G401.6 (cell line): Measurements from ENCODE around the gene MACO1.
A peak's percentile ranks its signal among the peaks of the same experiment; 100 is the strongest.
"Not testable (repeated sequence)": the region's sequence is repeated elsewhere in the genome, so short reads cannot be mapped to it uniquely, and the experiment has no call there.

ENCODE experiments used
- FAIRE-seq: peaks from 2 replicates; lab custom pipeline; 2012; peaks lifted over from hg19 to GRCh38; lab: Jason Lieb, UNC

MACO1 gene

DNA sequence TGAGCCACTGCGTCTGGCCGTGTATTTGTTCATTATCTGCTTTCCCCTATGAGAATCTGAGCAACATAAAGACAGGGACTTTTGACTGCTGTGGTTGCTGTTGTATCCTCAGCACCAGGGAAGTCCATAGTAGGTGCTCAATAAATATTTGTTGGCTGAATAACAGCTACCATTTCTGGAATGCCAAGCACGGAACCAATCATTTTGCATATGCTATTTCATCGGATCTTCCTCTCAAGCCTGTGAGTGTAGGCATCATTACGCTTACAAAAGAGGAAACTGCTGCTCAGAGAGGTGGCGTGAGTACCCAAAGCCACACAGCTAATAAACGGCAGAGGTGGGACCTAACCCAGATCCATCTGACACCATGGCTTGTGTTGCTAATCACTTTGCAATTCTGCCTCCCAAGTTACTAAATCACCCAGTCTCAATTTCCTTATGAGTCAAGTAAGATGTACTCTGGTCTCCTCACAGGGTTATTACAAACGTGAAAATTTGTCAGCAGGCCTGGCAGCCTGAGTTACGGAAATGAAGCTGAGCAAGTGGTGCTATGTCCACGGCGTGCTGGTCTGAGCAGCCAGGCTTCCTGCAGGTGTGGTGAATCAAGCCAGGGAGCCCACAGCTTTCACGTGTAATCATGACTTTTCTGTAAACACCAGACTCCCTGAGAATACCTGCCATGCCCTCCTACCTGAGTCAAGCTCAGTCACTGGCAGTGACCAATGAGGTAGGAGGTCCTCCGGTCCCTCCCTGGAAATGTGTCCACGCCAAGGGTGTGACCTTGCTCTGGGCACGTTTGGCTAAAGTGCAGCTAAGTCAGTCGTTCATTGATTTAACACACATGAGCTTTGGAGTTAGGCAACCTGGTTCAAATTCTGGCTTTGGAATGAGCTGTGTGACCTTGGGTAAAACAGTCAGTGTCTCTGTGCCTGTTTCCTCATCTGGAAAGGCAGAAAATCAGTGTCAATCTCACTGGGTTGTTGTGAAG lies 5.3 kb upstream of the MACO1 start:
- no peak for FAIRE-seq

DNA sequence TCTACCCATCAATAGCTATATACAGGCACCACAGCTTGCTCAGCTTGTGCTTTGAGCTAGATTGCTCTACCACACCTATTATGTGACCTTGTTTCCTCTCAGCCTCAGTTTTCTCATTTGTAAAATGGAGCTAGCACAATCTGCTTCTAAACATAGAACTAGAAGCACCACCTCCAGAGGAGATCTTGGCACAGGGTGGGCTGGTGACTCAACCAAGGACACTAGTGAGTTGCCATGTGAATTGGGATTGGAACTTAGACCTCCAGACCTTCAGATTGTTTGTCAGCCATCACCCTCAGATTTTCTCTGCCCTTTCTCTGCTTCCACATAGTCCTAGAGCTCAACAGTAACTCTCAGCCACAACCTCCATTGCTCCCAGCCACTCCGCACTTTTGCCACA lies 3.0 kb upstream of the MACO1 start:
- no peak for FAIRE-seq

DNA sequence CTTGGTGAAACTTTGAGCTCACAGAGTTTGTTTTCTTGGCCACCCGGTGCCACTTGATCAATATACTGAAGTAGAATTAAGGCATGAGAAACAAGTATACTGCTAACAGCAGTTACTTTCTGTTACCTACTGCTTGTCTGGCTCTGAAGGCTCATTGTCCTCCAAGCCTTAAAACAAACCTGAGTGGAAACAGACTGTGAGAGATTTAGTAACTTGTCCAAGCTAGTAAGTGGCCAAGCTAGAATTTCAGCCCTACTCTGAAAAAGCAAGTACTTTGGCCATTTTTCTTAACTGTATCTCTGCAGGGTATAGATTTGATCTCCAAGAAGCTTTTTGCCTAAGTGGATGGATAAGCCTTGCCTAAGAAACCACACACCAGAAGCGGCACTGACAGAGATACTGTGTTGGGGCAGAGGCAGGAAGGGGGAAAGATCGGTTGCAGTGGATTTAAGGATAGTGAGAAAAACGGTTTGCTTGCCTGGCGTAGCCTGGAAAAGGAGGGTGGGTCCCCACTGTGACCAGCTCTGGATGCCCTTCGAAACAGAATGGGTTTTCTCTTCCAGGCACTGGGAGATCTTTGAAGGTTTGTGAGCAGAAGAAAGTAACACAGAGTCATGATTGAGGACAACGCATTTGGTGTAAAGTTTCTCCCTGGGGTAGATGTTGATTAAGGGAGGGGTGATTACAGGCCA lies 2.1 kb upstream of the MACO1 start:
- no peak for FAIRE-seq

DNA sequence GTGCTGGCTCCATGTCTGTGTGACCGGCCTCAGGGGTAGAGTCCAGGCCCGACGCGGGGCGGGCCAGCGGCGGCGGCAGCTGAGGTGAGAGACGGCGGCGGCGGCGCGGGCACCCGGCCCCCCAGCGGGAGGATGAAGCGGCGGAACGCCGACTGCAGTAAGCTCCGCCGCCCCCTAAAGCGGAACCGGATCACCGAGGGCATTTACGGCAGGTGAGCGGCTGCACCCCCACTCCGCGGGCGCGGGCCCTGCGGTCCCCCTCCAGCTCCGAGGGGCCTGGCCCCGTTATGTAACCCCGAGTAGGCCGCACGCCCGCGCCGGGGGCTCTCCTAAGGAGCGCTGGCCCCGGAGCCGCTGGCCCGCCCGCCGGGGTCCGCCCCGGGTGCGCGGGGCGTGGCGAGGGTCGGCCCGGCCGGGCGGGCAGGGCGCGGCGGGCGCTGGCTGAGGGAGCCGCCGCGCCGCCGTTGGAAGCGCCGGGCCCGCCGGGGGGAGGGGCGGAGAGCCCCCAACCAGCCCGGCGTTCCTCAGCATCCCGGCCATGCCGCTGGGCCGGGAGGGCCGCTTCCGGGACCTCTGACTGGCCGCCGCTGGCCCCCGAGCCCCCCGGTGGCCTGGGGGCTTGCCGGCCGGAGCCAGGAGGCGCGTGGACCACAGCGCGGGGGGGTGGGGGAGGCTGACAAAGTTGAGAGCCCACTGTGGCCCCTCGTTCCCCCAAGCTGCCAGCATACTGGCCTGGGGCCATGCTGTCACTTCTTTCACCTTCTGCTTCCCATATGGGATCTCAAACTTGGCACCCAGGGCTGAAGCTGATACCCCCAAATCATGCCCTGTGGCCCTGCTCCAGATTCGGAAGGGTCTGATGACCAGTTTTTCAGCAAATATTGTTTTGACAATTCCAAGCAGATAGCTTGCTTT lies 527 bp downstream of the MACO1 start:
- FAIRE-seq, result no peak

DNA sequence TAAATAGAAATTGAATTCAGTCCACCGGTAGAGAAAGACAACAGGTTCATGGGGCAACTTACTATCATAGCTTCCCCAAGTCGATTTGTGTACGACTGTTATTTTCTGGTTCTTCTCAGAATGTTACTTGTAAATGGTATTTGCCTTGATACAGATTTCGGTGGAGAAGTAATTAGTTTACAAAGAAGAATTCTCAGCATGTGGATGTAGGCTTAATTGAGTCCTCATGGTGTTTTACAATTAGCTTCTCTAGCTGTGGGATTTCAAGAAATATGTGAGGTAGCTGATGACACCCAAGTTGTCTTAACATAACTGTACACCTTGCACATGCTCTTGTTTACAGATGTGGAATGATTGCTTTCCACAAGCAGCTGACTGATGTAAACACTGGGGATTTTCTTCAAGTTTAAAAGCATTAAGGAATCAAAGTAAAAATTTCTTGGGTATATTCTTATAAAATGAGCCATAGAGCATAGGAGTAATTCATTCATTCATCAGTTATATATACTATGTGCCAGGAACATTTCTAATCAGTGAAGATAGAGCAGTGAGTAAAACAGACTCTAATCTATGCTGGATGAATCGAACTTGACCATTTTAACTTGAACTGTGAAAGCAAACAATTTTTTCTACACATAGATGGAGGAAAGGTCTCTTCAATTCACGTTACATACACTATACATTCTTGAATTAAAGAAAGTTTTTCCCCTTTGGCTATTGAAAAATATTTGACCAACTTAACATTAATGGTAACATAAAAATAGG lies 1.4 kb downstream of the MACO1 start:
- FAIRE-seq, result no peak

DNA sequence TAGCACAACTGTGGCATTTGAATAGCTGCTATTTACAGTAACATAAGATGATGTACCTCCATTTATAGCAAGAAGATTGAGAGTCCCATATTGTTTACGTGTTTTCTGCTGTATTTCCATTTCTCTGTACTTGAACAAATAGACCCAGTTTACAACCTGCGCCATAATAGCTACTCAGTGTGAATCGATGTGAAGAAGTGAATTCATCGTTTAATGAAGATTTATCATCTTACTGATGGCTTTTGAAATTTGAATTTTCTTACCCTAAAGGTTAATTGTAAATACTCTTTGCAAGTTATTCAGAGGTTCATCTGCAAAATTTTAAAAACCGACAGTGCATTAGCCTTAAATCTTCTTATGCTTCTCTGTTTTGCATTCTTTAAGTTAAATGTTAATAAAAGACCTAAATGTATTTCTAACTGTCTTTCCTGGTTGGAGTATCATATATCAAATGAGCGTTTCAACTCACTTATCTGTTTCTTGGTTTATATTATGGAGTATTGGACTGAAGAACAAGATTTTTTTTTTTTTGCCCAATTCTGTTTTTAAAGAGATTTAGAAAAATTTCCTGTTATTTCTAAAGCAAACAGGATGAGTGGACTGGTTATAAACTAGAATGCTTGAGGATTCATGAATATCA lies 2.2 kb downstream of the MACO1 start:
- FAIRE-seq, result no peak

DNA sequence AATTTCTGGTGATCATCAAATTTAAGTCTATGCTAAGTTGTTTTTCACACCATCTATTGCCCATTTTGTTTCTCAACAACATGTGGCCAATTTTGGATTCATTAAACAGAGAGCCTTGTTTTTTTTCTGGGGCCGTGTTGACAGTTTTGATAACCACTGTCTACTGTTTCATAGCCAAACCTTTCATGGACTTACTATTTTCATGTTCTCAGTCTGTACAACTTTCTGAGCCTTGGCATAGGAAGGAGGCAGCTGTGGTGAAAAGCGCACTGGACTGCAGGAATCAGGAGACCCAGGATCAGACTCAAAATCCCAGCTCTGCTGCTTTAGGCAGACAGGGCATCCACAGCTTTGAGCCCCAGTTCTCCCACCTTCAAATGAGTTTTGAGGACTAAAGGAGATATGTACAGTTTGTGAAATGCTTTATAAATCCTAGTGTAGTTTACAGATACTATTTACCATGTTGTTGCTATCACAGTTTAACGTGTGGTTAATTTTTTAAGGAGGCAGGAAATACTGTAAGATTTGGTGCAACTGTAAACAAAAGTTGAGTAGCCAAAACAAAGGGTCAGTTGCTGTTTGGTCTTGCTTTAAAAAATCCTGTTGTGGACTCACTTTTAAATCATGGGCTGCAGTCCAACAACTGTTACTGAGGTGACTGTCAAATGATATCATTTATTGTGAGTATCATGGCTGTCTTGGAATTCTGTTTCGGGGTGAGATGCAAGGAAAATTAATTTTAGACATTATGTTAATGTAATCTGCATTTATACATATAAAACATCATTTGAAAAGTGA lies 2.9 kb downstream of the MACO1 start:
- no peak for FAIRE-seq

DNA sequence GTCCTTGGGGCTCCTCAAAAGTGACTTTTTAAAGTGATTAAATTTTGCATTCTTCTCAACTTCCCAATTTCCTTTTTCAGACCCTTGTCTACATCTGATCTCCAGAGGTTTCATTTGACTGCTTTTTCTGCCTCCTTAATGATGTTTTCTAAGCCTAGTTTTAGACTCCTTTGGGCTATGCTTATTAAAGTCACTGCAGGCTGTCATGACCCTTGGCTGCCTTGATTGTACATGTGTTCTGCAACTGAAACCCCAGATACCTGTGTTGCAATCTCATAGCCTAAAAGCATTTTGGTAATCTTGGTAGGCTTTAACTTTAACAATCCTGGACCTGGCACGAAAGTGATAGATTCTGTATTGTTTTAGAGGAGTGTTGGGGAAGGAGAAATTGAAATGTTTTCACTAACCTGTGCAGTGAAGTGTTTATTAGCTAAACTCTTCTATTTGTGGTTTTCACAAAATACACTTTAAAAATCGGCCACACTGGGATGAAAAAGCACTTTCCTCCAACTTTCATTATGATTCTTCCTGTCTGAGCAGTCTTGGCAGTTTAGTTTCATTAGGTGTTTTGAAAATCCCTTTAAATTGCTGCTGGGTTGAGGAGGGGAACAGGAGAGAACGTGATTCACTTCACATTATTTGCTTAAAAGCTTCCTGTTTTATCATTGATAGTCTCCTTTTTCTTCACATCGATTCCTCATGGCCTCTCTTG lies 4.9 kb downstream of the MACO1 start:
- peak; percentile 93 for FAIRE-seq

DNA sequence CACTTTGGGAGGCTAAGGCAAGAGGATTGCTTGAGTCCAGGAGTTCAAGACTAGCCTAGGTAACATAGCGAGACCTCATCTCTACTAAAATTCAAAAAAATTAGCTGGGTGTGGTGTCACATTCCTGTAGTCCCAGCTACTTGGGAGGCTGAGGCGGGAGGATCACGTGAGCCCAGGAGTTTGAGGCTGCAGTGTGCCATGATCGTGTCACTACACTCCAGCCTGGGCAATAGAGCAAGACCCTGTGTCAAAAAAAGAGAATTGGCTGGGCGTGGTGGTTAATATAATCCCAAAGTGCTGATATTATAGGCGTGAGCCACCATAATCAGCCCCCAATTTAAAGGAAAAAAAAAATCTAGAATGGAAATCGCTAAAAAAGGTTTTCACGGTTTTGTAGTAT lies 7.0 kb downstream of the MACO1 start:
- no peak for FAIRE-seq

DNA sequence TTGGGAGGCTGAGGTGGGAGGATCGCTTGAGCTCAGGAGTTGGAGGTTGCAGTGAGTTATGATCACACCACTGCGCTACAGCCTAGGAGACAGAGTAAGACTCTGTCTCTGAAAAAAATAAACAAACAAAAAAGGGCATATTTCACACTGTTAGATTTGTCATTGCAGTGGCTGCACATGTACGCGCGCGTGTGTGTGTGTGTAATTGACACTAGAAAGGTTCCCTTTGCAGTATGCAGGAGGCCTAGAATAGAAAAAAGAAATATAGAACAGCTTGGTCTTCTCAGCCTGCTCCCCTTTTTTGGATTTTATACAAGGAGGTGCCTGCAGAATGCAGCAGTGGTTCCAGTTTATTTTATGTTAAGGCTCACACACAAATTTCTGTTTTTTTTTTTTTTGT lies 8.6 kb downstream of the MACO1 start:
- FAIRE-seq, result no peak

DNA sequence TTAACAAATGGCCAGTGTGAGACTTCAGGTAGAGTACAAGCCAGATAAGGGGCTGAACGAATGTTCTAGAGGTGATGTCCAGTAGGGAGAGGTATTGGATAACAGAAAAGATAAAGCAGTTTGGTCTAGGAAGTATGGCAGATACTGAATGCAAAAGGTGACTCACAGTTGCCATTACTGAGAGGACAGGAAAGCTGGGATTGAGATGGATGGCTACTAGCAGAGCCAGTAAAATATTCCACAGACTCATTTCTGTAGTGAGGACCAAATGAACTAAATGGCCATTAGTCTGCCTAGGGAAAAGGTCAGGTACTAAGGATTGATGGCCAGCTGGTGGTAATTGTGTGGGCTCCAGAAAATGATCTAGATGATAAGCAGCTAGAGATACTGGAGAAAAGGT lies 11.5 kb downstream of the MACO1 start:
- FAIRE-seq, result no peak

DNA sequence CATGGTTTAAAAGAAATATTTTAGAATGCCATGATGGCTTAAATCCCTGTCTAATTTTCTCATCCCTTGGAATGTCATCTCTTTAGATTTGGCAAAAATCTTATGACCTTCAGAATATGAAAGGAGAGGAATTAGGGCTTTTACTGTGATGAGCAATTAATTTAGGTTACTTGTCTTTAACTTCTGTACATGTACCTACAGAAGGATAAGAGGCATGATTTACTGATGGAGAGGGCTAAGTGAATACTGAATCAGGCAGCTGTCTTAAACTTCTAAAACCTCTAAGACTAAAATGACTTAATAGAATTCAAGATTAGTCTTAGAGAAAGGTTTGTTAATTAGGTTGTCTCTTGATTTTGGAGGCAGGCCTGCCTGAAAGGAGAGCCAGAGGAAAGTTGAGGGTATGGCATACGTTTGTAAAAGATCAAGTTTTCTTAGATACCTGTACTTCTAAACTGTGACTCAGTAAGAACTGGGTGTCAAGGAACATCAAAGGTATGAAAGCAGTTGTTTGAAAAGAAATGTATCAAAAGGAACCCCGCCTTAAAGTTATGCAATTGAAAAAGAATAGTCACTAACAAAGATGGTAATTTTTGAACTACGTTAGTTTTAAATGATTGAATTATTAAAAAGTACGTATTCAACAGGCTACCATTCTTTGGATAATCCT lies 12.5 kb downstream of the MACO1 start:
- FAIRE-seq, result peak; percentile 28

DNA sequence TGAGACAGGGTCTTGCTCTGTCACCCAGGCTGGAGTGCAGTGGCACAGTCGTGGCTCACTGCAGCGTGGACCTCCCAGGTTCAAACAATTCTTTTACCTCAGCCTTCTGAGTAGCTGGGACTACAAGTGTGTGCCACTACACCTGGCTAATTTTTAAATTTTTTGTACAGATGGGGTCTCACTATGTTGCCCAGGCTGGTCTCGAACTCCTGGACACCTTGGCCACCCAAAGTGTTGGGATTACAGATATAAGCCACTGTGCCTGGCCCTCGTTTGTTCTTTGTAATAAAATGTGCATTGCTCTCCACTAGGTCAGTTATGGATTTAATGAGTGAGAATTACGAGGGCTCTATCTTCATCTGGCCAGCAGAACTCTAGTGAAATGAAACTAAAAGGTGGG lies 13.9 kb downstream of the MACO1 start:
- FAIRE-seq, result not testable (repeated sequence)

DNA sequence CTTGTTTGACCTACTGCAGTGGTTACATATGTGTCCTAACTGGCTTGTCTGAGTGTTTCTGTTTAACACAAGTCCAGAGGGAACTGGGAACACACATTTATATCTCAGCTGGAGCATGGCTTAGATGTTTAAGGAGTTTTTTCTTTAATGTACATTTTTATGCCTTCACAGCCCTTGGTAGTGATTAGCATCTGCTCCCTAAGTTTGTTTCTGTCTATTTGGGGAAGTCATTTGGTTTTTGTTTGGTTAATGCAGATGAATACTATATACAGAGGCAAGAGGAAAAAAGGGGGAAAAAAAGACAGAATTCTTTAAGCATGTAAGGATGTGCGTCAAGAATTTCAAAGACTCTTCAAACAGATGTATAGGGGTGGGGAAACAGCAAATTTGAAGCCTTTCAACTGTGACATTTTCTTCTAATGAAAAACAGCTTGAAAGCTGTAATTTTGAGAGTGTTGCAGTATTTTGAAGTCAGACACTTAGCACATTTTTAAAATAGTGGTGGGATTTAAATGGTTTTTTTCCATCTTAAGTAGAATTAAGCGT lies 15.4 kb downstream of the MACO1 start:
- FAIRE-seq, result no peak

DNA sequence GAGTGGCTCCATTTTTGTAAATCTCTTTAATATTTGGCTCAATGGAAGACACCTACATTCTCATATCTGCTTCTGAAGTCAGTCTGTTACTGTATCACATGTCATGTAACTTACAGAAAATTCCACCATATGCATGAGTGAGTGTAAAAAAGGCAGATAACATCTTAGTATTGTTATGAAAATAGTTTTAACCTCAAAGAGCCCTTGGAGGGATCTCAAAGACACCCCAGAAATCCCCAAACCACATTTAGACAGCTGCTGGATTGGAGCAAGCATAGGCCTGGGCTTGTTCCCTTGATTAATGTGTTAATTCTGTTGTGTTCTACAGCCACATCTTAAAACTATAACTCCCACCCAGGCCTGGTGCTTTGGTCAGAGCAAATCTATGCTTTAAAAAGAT lies 16.9 kb downstream of the MACO1 start:
- FAIRE-seq, result no peak

DNA sequence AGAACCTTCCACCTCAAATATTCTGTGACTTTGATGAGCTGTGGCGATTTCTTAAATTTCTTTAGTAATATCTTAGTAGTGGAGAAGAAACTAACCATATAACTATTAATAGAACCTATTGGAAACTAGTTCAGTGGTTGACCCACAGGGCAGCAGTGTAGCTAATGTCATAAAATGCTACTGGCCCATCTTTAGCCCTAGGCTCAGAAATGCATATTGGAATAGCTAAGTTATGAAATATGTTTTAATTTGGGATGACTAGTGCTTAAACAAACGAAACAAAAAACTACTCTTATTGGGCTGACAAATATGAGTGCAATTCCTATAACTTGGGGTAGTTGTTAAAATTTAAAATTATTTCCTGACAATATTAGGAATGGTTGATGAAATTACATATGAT lies 20.2 kb downstream of the MACO1 start:
- FAIRE-seq, result peak; percentile 48

DNA sequence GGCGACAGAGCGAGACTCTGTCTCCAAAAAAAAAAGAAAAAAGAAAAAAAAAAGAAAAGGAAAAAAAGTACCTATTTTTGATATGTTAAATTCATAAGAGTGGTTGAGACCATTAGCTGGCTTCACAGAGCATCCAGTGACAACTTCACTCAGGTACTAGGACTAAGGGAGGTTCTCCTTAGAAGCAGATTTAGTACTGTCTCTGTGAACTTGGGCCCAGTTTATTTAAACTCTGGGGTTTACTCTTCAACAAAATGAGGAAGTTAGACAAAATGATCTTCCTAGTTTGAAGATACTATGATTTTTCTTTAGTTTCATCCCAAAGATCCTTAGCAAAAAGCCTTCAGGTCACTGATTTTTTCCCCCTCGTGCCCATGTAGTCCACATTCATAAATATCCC lies 21.2 kb downstream of the MACO1 start:
- no peak for FAIRE-seq

DNA sequence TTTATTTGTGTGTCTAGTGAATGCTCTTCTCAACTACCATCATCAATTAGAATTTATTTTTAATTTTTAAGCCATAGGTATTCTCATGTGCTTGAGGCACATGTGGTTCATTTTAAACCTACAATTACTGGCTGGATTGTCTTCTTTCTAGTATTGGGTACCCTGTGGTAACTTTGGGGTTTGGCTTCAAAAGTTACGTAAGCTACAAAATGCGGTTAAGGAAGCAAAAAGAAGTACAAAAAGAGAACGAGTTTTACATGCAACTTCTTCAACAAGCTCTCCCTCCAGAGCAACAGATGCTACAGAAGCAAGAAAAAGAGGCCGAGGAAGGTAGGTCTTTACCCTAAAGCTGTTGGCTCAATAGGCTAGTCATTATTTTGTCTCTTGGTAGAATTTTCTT lies 25.8 kb downstream of the MACO1 start:
- no peak for FAIRE-seq
